NCI-H1436 (cell line): ENCODE data around the gene USP44.
A peak's percentile ranks its signal among the peaks of the same experiment; 100 is the strongest.
"Not testable (repeated sequence)": the region's sequence is repeated elsewhere in the genome, so short reads cannot be mapped to it uniquely, and the experiment has no call there.

Source experiments
- DNase-seq: peaks from one replicate; lab custom pipeline; 2025; lab: John Stamatoyannopoulos, UW

Gene USP44

DNA sequence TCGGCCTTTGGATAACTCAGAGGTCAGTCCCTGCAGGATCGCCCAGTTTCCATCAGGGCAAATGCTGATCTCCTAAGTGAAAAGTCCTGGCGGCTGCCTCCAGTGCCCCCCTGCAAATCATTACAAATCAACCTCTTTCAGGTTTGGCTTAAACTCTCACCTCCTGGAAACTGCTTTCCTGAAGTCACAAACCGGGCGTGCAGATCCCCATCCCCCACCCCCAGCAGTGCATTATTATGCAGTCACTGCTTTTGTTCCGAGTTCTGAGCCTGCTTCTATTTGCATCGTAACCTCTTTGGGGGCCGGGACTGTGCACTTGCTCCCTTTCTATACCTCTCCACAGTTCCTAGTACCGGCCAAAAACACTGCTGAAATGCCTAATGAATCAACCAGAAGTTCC, at the start of gene USP44:
Gene USP44, minus strand, starts transcription at position 172 of the 400 bp plus-strand sequence. CDS start 17,220 bp downstream, outside the sequence.
- DNase-seq = no peak

DNA sequence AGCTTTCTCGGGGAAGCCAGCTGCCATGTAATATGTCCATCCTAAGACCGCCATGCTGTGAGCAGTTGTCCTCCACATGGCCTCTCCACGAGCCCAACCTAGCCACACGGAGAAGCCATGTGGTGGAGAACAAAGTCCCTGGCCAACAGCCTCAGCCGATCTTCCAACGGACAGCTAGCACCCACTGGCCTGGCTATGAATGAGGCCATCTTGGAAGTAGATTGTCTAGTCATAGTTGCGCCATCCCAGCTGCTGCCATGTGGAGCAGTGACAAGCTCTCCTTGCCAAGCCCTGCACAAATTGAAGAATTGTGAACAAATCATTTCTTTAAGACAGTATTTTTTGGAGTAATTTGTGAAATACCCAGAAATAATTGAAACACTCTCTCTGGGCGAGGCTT, 49.3 kb upstream of the USP44 start:
- no peak for DNase-seq

DNA sequence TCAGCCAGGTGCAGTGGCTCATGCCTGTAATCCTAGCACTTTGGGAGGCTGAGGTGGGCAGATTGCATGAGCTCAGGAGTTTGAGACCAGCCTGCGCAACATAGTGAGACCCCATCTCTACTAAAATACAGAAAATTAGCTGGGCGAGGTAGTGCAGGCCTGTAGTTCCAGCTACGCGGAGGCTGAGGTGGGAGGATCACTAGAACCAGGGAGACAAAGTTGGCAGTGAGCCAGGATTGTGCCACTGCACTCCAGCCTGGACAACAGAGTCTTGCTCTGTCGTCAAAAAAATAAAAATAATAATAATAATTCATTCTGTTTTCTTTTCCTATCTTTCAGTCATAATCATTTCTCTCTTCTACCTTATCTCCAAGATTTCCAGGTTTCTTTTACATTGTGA, 48.6 kb upstream of the USP44 start:
- DNase-seq = no peak

DNA sequence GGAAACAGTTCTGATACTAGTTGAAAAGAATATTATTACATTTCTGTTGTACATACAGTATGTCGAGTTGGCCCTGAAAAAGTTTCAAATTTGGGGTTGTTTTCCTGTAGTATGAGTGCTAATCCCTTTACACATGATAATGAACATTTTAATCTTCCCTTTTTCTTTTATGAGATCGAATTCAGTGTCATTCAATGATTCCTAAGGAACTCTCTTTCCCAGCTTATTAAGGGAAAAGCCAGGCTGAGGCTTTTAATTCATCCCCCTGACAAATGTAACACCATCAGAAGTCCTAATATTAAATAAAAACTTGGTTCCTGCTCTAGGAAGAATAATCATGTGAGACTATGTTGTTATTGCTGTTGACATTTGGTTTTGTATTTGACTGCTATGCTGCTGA, 42.9 kb upstream of the USP44 start:
- no peak for DNase-seq

DNA sequence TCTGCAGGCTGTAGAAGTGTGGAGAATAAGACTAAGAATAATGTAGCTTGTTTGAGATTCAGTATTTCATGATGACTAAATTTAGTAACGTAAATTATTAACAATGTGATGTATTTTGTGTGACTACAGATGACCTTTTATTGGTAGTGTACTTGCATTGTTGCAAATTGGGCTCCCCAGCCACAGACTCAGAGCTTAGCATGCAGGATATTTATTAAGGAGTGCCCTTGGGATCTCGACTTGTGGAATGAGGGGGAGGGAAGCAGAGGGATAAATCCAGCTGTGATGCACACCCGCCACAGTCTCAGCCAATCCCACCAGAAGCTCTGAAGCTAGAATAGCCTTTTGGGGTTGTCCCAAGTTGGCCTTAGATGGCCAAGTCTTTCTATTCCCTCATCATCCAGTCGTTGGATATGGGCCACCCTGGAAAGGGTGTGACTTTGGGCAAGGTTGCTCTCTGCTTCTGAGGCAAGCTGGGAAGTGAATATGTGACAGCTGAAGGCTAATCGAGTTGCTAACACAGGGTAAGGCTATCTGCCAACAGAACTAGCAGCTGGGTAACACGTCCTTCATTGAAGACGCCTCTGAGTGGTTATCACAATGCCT, 42.1 kb upstream of the USP44 start:
- DNase-seq = no peak

DNA sequence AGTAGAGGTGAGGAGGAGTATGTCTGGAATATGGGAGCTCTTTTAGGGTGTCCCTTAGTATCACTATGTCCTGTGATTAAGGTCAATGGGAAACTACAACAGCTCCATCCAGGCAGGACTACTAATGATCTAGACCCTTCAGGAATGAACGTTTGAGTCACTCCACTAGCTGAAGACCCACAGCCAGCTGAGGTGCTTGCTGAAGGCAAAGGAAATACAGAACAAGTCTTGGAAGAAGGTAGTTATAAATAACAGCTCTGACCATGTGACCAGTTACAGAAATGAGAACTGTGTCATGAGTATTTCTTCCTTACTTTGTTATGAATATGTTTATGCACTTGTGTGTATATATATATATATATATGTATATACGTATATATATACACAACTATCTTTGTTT, 40.5 kb upstream of the USP44 start:
- DNase-seq = no peak

DNA sequence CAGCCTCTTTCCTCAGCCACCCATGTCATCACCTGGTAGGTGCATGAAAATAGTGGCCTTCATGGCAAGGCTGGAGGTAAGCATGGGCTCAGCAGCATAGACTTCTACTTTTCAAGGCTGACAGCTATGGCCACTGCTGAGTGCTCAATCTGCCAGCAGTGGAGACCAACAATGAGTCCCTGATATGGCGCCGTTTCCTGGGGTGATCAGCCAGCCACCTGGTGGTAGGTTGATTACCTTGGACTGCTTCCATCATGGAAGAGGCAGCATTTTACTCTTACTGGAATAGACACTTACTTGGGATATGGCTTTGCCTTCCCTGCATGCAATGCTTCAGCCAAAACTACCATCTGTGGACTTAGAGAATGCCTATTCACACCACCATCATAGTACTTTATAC, 39.5 kb upstream of the USP44 start:
- no peak for DNase-seq

DNA sequence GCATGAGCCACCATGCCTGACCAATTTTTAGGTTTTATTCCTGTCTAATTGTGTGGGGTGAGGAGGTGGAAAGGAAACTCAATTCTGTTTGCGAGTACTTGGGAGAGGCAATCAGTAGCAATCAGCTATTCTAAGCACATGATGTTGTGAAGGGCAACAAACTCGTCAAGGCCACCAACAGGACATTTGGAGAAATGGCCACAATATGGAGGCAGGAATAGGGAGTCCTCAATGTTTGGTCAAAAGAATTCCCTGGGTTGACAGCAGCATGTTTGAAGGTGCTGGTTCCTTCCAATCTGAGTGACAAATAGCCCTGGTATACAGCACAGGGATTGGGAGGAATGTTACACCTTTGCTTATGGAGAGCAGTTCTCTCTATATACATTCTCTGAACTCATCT, 32.7 kb upstream of the USP44 start:
- DNase-seq = no peak

DNA sequence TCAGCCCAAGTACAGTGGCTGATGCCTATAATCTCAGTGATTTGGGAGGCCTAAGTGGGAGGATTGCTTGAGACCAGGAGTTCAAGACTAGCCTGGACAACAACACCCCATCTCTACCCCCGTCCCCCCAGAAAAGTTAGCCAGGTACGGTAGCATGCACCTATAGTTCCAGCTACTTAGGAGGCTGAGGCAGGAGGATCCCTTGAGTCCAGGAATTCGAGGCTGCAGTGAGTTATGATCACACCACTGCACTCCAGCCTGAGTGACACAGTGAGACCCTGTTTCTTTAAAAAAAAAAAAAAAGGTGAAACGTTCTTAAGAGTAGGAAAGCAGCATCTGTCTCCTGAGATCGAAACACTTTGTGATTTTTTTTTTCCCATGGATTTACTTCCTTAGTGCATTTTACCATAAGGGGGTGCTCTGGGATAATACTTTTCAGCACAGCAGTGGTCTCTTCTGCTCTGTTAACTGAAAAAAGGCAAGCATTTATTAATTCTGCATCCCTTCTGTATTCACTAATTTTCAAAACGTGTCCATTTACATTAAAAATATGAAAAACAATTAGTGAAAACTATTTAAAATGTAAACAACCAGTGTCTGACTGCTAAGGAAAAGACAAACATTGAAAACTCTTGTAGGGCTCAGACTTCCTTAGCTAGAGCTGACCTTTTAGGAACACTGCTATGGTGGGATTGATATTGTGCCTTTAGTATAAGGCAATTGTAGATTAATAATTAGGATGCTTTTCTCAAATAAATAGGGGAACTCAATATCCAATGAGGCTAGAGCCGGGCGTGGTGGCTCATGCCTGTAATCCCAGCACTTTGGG, 31.2 kb upstream of the USP44 start:
- DNase-seq = peak; percentile 8

DNA sequence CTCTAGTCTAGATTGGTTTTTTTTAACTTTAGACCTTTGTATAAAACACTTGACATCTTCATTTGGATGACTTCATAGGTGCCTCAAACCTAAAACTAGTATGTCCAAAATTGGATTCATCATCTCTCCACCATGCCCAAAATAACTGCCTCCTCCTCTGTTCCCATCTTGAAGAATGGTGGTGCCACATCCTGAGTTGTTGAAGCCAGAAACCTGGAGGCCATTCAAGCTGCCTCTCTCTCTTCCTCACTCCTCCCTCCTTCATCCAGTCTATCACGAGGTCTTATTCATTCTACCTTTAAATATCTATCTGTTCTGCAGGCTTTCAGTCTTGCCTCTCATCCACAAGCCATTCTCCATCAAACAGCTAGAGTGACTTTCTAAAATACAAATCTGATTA, 26.5 kb upstream of the USP44 start:
- no peak for DNase-seq

DNA sequence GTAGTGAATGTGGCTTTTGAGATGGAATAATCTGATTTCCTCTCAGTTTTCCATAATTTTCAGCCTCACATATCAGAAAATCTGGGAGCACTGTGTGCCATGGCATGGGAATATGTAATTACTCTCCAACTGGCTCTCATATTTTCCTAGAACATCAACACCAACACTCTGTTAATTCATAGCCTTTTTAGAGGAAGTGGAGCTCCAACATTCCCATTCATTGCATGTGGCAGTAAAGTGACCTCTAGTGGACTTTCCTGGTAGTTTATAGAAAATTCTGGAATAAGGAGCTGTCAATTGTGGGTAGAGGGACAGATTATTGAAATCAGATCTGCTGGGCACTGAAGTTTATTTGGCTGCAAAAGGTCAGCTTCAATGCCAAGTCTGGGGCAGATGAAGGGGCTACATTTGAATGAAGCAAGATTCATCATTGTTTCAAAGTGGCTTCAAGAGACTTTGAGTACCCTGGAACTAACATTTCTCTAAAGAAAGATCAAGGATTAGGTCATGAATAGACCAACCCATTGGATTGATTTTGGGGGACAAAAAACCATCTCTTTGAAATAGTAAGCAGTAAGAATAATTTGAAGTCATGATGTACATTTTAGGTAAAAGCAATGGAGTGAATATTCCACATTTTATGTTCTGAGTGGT, 23.6 kb upstream of the USP44 start:
- peak; percentile 4 for DNase-seq

DNA sequence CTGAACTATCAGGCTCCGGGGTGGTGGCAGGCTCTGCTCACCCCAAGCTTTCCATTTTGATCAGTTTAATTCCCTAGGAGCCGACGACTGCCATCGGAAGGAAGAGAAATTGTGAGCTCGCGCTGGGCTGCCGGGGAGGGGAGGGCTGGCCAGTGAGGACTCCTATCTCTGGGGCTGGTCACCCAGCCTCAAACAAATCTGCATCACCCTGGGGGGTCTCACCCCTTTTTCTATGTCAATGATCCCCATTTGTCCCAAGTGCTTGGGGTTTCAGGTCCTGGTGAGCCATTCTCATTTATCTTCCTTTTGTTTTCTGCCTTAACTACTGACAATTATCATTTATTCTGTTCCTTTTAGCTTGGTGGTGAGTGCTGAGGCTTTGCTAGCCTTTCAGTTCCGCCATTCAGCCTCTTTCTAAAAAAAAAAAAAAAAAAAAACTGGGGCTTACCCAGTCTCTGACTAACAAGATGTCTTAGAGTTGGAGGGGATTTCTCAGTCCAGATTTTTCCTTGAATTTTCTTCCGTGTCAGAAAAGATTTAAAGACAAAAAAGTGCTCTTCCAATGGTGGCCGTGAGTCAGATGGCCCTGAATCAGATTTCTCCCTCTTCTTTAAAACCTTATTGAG, 22.8 kb upstream of the USP44 start:
- DNase-seq = no peak

DNA sequence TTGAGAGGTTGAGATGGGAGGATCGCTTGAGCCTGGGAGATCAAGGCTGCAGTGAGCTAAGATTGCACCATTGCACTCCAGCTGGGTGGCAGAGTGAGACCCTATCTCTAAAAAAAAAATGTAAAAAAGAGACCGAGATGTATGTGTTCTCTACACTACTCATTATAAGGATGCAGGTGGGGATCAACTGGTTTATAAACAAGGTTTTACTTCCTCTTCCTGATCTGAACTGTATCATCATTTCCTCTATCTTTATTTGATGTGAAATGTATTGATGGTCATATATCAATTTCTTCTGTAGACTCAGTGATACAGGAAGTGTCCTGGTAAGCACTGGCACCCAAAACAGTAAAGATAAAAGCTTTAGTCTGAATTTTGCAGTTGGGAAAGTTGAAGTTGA, 20.1 kb upstream of the USP44 start:
- no peak for DNase-seq

DNA sequence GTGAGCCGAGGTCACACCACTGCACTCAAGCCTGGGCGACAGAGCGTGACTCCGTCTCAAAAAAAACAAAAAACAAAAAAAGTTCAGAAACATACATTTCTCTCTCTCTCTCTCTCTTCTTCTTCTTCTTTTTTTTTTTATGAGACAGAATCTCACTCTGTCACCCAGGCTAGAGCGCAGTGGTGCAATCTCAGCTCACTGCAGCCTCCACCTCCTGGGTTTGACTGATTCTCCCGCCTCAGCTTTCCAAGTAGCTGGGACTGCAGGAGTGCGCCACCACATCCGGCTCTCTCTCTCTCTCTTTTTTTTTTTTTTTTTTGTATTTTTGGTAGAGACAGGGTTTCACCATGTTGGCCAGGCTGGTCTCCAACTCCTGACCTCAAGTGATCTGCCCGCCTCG, 16.8 kb upstream of the USP44 start:
- DNase-seq = not testable (repeated sequence)

DNA sequence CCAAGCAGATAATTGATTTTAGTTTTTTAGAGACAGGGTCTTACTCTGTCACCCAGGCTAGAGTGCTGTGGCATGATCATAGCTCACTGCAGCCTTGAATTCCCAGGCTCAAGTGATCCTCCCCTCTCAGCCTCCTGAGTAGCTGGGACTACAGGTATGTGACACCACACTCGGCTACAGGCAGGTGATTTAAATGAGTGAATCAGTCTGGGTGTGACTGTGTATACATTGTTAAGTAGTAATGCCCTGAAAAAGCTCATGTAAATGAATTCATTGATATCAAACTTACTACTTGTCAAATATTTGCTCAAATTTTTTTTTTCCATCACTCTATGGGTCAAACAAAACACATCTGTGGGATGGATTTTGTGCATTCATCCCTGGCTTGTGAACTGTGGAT, 6.3 kb upstream of the USP44 start:
- no peak for DNase-seq

DNA sequence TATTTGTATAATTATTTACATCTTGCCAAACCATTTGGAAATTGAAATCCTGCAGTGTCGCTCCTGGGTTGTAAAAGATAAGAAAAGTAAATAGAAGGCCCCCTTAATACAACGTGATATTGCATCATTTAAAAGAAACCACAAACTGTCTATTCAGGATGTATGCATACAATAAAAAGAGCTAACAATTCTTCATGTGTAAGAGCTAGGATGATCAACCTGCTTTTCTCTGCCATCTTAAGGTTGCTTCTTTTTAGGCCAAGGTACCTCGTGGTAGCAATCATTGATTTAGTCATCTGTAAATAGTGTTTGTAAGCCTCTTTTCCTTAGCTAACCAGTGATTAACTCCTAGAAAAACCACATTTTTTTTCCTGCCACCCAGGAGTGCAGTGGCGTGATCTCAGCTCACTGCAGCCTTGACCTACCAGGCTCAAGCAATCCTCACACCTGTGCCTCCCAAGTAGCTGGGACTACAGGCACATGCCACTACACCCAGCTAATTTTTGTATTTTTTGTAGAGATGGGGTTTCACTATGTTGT, 3.3 kb upstream of the USP44 start:
- no peak for DNase-seq

DNA sequence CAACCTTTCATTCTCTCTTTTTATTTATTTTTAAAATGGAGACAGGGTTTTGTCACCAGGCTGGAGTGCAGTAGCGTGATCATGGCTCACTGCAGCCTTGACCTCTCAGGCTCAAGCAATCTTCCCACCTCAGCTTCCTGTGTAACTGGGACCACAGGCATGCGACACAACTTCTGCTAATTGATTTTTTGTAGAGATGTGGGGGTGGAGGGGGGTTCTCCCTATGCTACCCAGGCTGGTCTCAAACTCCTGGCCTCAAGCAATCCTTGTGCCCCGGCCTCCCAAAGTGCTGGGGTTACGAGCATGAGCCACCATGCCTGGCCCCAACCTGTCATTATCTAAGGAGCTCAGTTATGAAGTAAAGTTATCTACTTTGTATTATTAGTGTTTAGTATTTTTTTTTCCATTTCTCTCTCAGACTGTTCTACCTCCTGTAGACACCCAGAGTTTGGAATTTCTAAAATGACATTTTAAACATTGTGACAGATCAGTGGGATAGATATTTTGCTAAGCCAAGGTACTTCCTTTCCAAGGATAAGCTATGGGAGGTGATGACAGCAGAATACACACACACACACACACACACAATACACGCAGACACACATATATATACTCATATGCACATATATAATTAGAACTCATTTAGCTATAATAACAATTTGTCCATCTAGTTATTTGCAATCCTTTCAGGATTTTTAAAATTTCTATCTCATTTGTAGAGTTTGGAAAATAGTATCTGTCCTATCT, 2.1 kb upstream of the USP44 start:
- DNase-seq = no peak

DNA sequence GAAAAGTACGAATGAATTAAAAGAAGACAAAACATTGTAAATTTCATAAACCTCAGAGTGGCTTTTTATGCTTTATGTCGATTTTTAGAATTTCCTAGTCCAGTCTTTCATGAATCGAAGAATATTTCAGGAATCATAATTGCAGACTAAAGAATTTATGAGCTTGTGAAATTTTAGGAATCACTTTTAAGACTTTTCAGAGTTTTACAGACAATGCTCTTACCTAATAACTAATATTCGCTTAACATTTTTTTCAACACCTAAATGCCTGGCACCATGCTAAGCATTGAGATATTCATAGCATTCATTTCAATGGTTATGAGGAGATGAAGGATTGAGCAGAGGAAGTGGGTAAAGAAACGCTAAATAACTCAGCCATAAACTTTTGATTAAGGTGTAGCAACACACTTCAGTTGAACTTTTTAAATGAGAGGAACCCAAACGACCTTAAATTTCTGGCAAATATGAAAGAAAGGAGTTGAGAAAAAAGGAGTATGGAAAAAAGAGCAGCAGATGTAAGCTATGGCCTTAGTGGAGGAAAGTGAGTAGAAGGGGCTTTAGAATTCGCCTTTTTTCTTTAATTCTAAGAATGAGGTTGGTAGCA, 739 bp upstream of the USP44 start:
- DNase-seq = no peak

DNA sequence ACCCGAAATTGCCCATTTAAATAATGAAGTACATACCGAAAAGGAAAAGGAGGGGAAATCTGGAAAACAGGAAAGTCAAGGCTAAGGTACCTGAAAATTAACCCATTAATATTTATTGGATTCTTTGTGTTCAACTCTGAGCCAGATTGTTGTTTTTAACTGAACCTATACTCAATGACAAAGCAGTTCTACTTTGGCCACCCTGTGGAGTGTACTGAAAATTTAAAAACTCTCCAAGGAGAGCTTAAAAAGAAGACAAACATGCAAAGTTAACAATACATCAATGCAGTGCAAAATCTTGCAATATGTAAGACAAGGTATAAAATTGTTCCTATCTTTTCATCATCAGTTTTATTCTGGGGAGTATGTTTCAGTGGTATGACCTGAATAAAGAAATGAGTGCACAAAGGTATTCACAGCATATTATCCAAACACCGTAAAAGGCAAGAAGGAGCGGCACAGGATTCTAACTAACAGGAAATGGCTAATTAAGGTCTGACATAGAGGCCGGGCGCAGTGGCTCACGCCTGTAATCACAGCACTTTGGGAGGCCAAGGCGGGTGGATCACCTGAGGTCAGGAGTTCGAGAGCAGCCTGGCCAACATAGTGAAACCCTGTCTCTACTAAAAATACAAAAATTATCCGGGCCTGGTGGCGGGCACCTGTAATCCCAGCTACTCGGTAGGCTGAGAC, 1.7 kb downstream of the USP44 start:
- no peak for DNase-seq

DNA sequence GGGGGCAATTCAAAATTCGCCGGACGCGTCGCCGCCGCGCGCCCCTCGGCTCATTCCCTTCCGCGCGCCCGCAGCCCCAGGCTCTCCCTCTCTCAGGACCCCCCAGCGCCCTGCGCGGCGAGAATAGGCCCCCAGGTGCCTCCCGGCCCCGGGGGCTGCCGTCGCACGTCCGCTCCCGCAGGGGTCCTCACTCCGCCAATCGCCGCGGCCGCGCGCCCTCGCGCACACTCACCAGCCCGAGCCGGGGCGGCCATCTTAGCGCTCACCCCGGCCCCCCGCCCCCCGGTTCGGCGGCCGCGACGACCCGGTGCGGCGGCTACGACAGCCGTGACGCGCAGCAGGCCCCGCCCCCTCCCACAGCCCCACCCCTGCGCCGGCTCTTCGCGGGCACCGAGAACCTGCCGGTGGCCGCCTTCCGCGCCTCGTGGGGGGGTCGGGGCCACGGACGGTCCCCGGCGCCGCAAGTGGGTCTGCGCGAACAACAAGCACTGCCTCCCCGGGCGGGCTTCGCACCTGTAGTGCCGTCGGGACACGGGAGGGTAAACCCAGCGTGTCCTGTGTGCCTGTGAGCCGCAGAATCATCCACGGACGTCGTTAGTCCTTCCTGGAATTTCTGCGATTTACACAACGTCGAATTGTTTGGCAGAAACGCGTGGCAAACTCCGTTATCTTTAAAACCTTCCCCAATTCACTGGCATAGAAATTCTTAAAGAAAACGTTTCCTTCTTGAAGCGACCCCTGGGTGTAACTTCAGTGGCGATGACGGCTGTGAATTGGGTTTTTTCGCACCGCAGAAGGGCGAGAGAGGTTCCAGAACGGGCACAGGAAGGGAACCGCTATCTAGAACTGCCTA, 2.5 kb downstream of the USP44 start:
- DNase-seq = no peak
